GM03348 (cell line): ENCODE measurements around the gene IMPDH1.

Source experiments
- DNase-seq: peaks from one replicate; pipeline ENCODE4 v3.0.0; 2012; ENCODE audit warnings: low spot score

The IMPDH1 gene

GRCh38 chr7:128359939-128360338 lies 49.8 kb downstream of the IMPDH1 start:
- DNase-seq, result no peak

GRCh38 chr7:128359336-128359735 lies 50.4 kb downstream of the IMPDH1 start:
- DNase-seq, result no peak

GRCh38 chr7:128358233-128358632 lies 51.5 kb downstream of the IMPDH1 start:
- DNase-seq, result no peak

GRCh38 chr7:128357217-128357613 lies 52.6 kb downstream of the IMPDH1 start:
- no peak for DNase-seq

GRCh38 chr7:128356546-128357216 lies 53.1 kb downstream of the IMPDH1 start:
- no peak for DNase-seq

- no peak for DNase-seq
Observed at GRCh38 chr7:128353610-128354009, 56.2 kb downstream of the IMPDH1 start.

- no peak for DNase-seq
Observed at GRCh38 chr7:128353189-128353588, 56.6 kb downstream of the IMPDH1 start.

DNA sequence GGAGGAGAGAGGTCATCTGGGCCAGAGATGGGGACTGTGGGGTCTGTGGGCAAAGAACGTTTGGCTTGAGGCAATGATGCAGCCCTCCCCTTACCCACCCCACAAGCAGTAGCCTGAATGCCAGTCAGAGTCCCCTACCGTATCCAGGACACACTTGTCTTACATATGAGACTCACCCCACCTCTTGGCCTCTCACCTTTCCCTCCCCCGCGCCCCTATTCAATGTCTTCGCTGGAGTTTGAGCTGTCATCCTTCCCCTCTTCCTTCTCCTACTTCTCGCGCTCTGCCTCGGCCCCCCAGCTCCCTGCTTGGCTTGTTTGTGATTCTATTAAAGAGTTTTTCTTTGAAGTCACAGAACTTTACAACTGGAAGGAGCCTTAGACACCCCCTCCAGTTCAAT lies 57.1 kb downstream of the IMPDH1 start:
- no peak for DNase-seq

DNA sequence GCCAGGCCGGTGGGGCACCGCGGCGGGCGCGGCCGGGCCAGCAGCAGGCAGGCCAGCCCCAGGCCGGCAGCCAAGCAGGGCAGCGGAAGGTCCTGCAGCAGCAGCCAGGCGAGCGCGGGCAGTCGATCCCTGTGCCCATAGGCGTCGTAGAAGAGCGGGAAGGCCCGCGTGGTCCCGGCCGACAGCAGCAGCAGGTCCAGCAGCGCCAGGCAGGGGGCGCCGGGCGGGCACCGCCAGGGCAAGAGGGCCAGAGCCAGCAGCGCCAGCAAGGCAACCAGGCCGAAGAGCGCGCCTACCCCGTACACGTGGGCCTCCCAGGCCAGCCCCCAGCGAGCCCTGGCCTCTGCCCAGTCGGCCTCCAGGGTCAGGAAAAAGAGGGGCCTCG lies 57.6 kb downstream of the IMPDH1 start:
- peak; percentile 40 for DNase-seq

GRCh38 chr7:128351296-128352152 lies 58.3 kb downstream of the IMPDH1 start:
- DNase-seq, result no peak

GRCh38 chr7:128350708-128351295 lies 59.0 kb downstream of the IMPDH1 start:
- no peak for DNase-seq

GRCh38 chr7:128349466-128349825 lies 60.3 kb downstream of the IMPDH1 start:
- no peak for DNase-seq

DNA sequence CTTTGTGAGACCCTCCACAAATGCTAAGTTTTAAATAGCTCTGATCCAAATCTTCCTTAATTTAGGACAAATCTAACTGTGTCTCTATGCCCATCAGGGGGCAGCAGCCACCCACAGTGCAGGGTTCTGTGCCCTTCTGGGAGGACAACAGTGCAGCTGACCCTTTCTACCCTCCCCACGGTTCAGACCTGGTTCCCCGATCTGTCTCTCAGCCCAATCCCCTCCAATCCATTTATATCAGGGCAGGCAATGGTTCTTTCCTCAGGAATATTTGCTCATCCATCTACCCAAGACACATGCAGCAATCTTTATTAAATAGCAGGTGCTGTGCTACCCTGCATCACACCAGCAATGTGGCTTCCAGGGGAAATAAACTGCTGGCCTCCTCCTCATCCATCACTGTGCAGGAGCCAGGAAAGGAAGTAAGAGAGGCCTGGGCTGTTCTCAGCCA lies 62.1 kb downstream of the IMPDH1 start:
- peak; percentile 76 for DNase-seq

DNA sequence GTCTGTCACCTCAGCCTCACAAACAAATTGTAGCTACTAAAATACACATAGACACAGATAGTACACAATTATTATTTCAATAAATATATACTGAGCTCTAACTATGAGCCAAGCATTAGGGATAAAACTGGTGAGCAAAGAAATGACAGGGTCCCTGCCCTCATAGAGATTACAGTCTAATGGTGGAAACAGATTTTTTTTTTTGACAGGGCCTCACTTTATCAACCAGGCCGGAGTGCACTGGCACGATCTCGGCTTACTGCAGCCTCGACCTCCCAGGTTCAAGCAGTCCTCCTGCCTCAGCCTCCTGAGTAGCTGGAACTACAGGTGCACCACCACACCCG lies 65.4 kb downstream of the IMPDH1 start:
- DNase-seq, result no peak

- peak; percentile 95 for DNase-seq
Observed at GRCh38 chr7:128343554-128344430, 66.0 kb downstream of the IMPDH1 start, which contains the start of gene RBM28. Gene RBM28, minus strand, starts transcription at chr7:128343908. Its CDS starts 115 bp downstream, at chr7:128343793.
